Fibroblast of peridontal ligament (primary cell): ENCODE data around the gene ROR1.

Experiments used
- DNase-seq: peaks from one replicate; pipeline ENCODE4 v3.0.0-alpha.2; 2010; ENCODE audit errors: extremely low read depth

The ROR1 gene

GRCh38 chr1:63907051-63907450 is 133.2 kb downstream of the ROR1 start:
- DNase-seq: no peak

- peak; percentile 38 for DNase-seq
Observed at GRCh38 chr1:63908016-63908415, 134.2 kb downstream of the ROR1 start.

GRCh38 chr1:63909526-63909925 is 135.7 kb downstream of the ROR1 start:
- peak; percentile 38 for DNase-seq

GRCh38 chr1:63911049-63911448 is 137.2 kb downstream of the ROR1 start:
- no peak for DNase-seq

- no peak for DNase-seq
Observed at GRCh38 chr1:63912643-63913042, 138.8 kb downstream of the ROR1 start.

- DNase-seq: no peak
Observed at GRCh38 chr1:63913533-63913932, 139.7 kb downstream of the ROR1 start.

- DNase-seq: no peak
Observed at GRCh38 chr1:63914241-63914640, 140.4 kb downstream of the ROR1 start.

GRCh38 chr1:63914706-63915105 is 140.9 kb downstream of the ROR1 start:
- DNase-seq: no peak

- DNase-seq: peak; percentile 34
Observed at GRCh38 chr1:63915121-63915520, 141.3 kb downstream of the ROR1 start.

GRCh38 chr1:63916485-63917360 is 142.9 kb downstream of the ROR1 start:
- no peak for DNase-seq

GRCh38 chr1:63917571-63918417 is 144.0 kb downstream of the ROR1 start:
- DNase-seq: no peak

- DNase-seq: no peak
Observed at GRCh38 chr1:63918418-63918945, 144.7 kb downstream of the ROR1 start.

GRCh38 chr1:63920154-63921117 is 146.6 kb downstream of the ROR1 start:
- peak; percentile 38 for DNase-seq

- DNase-seq: no peak
Observed at GRCh38 chr1:63921359-63921758, 147.5 kb downstream of the ROR1 start.

- no peak for DNase-seq
Observed at GRCh38 chr1:63921802-63922201, 148.0 kb downstream of the ROR1 start.

- DNase-seq: no peak
Observed at GRCh38 chr1:63922848-63923247, 149.0 kb downstream of the ROR1 start.

GRCh38 chr1:63923302-63923701 is 149.5 kb downstream of the ROR1 start:
- DNase-seq: no peak

- DNase-seq: no peak
Observed at GRCh38 chr1:63924600-63924999, 150.8 kb downstream of the ROR1 start.

GRCh38 chr1:63928186-63929105 is 154.6 kb downstream of the ROR1 start:
- no peak for DNase-seq

- peak; percentile 51 for DNase-seq
Observed at GRCh38 chr1:63929106-63929478, 155.3 kb downstream of the ROR1 start.
